NT2/D1 (cell line): Measurements from ENCODE around the gene CRTAC1.

Experiments
- SUZ12 ChIP-seq: IDR thresholded peaks from 2 replicates; pipeline ENCODE4 v1.6.1; 2011; ENCODE audit not compliant: insufficient read length, insufficient read depth; ENCODE audit errors: extremely low read depth
- YY1 ChIP-seq: IDR thresholded peaks from 2 replicates; pipeline ENCODE4 v1.6.1; 2011; ENCODE audit not compliant: insufficient read length, insufficient read depth
- ZNF274 ChIP-seq: IDR thresholded peaks from 2 replicates; pipeline ENCODE4 v1.6.1; 2011; ENCODE audit warnings: mild to moderate bottlenecking, low read depth, low read length

DNA sequence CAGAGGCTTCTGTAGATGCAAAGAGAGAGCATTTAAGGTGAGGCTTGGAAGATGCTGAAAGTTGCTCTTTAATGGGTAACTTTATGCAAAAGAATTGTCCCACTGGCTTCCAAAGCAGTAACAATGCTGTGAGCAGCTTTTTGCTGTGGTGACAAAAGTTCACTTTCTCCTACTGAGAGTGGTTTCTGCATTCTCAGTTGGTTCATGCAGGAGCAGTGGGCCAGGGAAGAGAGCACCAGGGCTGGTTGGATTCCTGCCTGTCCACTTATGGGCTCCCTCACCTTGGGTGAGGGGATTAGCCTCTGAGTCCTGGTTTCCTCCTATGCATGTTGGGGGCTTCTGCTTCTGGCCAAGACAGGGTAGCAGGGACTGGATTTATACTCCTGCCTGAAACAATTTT lies 211.8 kb downstream of the CRTAC1 start:
- TF ChIP-seq ZNF274 (no peak), YY1 (no peak), SUZ12 (no peak)
